Measurements from ENCODE around the gene TMIE.
A peak's percentile ranks its signal among the peaks of the same experiment; 100 is the strongest.

The TMIE gene

DNA sequence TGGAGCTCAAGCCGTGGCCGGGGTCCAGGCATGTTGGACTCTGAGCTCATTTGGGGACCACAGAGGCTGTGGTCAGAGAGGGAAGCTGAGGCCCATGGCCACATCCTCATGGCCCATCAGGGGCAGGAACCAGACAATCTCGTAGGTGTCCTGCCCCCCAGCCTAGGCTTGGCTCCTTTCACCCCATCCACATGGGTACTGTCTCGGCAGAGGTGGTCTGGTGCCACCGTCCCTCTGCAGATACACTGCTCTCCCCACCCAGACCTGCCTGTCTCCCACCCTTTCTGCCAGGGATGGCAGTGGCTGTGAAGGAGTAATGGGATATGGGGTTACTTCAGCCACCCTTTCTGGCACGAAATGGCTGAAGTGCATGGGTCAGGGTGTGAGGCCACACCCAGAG, 8.5 kb downstream of the TMIE start:
- no peak for DNase-seq

DNA sequence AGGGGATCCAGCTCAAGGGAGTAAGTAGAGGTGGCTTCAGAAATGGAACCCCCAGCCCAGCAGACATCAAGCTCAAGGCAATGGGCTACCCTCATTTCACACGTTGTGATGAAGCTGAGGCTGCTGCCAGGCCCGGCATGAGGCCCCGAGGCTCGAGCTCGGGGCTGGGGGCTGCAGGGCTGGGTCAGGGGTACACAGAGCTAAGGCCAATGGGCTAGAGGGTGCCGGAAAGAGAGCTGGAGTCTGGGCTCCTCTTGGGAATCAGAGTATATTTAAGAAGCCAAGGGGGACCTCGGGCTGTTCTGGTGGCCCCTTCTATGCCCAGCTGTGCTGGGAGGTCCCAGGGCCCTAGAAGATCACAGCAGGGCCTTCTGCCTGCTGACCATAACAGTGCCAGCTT, 9.0 kb downstream of the TMIE start:
- no peak for DNase-seq

DNA sequence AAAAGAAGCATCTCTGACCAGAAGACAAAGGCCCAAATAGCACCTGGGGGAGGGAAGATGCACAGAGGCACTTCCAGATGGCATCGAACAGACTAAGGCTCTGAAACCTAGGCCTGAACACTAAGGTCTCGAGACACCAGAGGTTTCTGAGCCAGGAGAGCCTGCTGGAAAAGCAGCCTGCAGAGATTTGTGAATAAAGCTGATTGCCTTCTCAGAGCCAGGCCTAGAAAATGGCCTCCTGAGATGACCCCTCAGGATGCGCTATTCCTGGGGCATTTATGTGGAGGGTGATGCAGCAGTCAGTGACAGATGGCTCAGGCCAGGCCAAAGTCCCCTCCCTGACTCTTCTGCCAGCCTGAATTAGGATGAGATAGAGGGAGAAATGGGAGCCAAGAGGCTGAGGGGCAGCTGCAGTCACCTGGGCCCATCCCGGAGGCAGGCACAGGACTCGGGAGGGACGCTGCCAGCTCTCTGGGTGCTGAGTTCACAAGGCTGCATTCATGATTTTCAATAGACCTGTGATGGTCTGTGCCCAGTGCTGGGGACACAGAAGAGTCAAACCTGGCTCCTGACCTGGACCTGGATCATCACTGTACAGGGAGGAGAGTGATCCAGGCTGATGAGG, 9.6 kb downstream of the TMIE start:
- DNase-seq: no peak

DNA sequence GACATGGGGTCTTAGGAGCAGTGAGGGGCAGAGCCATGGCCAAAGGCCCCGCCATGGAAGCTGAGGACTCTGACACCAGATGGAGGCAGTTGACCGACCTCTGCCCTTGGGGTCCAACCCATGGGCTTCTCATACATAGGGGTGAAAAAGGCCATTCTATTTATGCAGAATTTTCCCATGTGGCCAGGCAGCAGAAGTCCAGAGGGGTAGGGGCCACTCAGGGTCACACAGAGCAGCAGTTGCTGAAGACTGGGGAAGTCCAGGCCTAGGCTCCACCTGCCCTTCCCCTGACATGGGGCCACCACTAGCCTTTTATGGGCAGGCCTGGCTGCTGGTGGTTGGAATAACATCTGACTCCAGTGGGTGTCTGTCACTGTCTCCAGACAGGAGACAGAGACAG, 10.1 kb downstream of the TMIE start:
- DNase-seq: peak; percentile 21 to 68

DNA sequence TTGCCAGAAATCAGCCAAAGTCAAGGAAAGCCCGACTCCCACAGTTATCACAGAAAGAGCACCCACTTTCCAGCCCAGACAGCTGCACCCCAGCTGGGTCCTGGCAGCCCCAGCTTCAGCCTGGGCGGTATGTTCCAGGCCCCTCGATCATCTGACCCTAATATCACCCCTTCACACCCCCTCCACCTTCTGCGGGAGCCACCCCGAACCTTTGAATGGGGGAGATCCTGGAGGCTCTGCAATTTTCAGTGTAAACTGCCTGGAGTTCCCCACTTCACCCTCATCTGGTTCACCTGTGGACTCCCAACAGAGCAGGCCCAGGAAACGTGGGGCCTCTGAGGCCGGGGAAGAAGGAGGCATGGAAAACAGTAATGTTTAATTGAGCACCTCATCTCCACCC, 10.6 kb downstream of the TMIE start:
- no peak for DNase-seq

DNA sequence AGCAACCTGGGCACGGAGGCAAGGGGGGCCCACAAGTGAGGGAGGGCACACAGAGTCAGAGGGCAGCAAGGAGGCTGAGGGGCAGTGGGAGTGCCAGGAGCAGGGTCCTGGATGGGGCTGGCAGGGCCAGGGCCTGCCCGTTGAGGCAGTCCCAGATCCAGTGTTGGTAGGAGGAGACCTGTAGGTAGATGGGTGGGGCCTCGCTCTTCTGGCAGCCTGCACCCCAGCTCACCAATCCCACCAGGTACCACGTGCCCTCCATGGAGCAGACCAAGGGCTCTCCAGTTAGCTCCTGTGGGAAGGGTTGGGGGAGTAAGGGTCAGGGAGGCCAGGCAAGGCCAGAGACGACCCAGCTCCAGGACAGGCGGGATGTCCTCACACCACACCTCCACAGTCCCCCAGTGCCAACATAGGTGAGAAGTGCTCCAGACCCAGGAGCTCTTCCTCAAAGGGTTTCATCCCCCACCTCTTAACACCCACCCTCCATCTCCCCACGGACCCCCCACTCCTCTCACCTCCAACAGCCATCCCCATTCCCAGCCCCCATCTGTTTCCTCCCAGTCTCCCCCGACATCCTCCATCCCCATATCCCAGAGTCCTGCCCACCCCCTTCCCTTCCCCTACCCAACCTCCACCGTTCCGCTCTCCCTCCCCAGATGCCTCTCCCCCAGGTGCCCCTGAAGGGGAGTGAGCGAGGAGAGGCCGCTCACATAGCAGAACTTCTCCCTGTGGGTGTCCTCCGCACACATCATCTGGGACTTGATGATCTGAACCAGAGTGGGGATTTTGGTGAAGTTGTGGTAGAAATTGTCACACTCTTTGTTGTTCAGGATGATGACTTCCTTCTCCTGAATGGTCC, 11.2 kb downstream of the TMIE start:
- no peak for DNase-seq

DNA sequence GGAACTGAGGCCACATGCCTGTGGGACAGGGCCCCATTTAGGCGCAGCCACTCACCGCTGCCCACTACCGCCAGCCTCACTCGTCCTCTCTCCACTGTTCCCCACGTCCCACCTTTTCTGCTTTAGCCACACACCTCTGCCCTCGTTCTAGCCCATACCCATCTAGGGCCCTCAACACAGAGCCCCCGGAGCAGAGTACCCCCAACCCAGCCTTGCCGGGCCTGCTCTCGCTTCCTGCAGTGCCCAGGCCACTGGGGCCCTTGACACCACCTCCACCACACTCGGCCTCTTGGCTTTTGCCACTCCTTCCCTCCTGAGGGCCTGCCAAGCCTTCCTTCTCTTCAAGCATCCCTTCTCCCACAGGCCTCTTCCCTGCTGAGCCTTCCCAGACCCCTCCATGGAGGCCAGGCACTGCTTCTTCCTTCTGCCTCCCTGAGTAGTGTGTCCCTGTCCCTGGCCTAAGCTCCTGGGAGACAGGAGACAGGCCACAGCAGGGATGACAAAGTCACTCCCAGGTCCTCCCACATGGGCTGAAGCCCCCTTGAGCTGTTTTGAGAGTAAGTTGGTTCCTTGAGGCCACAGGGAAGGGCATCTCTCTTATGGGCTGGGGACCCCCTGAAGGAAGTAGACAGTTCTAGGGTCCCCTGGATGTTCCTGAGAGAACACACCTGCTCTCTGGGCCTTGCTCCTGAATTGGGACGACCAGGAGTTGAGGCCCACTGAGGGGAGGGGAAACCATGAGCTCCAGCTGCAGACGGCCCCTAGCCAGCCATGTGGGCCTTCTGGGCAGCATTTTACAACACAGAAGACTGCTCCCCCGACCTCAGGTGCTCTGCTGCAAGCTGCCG, 12.1 kb downstream of the TMIE start:
- no peak for DNase-seq

DNA sequence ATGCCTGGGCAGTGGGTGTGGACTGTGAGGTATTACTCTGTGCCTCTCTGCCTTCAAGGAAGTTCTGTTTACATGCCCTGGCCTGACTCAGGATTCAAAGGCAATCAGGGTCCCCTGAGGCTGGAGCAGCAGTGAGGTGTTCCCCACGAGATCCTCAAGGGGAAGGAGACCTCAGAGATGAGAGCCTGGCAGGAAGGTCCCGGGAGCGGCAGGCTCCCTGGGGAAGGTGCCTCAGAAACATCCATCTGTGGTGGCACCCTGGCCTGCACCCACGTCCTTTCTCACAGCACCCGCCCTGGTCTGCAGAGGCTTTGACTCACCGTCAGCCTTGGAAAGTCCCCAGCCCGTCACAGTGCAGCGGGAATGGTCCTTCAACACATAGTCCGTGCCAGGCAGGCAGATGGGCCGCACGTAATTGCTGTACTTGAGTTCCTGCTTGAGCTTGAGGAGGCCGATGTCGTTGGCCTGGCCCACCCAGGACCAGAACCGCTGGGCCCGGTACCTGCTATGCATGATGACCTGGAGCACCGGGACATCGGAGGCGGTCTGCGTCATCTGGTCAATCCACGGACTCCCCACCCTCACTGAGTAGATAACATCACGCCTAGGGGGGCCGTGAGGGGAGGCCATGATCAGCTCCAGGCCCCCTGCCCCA, 12.8 kb downstream of the TMIE start:
- no peak for DNase-seq

DNA sequence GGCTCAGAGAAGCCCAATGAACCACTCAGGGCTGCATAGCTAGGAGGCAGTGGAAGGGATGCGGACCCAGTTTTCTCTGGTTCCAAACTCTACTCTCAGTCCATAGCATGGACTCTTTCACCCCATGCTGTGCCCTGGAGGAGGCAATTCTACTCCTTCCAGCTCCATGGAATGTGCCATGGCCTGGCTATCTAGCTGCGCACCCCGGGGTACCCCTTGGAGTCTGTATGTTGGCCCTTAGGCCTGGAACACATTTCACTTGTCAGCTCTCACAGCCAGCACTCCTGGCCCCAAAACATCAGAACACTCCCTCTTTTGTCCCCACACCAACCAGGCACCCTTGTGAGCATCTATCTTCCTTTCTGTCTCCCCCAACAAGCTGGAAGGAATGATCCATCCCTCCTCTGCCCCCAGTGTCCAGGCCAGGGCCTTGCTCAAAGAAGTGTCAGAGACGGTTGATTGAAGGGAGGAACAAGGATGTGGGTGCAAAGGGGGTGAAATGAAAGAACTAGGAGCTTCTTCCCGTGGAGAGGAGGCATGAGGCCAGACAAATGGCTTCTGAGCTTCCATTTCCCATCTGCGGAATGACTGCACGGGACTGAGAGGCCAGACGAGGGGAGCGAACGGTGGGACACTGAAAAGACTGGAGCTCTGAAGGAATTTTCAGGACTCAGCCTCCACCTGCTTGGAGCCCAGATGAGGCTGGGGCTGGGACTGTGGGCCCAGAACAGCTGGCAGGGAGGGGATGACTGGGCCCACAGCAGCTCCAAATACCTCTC, 13.7 kb downstream of the TMIE start:
- DNase-seq: no peak

DNA sequence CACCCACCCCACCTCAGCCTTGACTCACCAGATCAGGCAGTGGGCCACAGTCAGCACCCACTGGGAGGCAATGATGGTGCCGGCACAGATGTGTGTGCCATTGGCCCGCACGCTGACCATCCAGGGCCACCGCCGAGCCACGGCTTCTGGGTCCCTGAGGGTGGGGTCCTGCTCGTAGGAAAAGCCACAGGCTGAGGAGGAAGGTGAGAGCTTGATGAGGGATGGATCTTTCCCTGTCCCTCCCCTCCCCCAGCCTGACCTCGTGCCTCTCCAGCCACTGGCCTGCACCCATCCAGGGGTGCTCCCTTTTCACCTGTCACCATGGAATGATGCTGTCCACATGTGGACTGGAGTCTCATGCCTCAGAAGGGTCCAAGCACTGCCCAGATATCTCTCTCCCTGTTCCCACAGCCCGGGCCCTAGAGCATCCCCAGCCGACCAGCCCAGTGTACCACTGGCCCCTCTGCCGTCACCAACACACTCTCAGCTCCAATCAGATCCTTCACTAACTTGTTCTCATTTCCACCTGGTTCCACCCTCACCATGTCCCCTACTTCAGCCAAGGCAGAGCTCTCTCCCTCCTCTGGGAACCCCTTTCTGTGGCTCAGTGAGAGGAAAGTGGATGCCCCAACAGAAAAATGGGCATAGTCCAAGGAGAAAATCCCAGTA, 14.4 kb downstream of the TMIE start:
- DNase-seq: no peak

DNA sequence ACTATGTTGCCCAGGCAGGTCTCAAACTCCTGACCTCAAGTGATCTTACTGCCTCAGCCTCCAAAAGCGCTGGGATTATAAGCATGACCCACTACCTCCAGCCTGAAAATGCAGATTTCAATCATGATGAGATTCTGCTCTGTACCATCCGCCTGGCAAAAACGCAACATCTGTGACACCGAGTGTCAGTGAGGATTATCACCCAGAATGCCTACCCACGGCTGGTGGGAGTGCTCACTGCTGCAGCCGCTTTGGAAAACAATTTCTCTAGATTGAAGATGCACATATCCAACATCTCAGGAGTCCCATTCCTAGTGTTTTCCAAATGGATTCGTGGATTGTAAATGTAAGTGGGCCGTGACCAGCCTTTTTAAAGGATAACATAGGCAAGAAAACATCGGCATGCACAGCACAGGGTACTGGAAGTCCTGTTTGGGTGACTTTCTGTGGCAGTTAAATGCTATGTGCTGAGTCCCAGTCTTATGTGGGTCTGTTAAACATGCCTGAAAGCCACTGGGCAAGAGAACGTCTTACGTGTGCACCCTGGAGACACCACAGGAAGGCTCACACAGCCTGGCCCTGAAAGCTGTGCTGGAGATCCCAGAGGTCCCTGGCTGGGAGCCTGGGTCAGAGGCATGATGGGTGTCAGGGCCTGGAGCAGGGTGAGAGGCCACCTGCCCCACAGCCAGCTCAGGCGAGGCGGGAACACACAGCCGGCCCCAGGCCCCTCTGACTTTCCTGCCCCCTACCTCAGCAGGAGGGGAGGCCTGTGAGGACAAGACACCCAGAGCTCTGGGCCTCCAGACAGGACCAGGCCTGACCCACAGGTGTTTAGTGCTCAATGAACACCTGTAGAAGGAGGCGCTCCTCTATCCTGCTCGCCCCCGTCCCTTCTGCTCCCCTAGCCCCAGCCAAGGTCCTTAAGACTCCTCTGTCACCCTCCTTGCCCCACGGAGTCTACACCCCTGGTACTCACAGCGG, 15.6 kb downstream of the TMIE start:
- no peak for DNase-seq

DNA sequence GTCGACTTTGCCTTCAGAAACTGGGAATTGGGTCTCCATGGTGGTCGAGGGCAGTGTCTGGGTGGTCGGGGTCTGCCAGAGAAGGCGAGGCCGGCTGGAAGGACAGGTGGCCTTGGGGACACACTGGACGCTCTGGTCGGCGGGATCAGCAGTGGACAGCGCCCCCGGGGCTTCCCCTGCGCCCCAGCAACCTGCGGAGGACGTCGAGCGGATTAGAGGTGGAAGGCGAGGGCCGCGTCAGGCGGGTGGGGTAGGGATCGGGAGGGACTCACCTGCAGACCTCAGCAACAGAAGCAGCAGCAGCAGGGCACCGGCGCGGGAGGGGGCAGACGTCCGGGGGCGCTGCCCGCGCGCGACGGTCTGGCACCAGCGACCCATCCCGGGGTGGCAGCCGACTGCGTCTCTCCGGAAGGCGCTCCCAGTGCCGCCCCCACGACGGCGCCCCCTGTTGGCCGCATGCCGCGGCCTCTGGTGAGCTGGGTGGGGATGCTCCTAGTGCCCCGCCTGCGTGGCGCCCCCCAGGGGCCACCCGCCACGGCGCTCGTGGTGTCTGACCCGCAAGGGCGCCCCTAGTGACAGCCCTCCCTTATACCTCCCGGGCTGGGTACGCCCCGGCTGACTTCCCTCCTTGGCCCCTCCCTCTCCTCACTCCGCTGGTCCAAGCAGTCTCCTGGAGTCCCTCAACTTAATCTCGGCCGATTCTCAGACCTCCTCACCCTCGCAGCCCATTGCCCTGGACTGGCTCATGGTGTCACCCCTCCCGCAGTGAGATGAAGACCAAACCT, 16.4 kb downstream of the TMIE start, which contains the start of gene PRSS50:
PRSS50 (minus strand) TSS at position 423 of the 785 bp plus-strand sequence; CDS start at position 378, 45 bp downstream.
- DNase-seq: no peak

DNA sequence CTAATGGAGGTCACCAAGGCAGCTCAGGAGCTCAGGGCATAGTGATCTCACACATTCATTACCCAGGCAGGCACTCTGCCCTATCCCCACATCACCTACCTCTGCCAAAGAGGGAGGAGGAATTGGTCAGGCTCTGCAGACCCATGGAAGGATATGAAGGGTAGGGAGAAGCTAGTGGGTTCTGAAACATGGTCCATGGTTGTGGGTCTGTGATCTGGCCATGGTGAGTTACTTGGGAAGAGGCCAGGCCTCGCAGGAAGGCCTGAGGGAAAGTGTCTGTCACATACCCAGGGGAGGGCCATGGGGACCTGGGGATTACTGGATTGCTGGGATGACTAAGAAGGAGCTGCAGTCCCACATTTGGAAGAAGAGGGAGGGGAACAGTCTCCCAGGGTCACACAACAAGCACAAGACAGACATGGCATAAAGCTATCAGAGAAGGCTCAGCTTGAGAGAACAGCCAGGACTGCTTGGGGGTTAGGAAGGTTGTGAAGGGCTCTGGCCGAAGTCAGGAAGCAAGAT, 17.9 kb downstream of the TMIE start:
- no peak for DNase-seq

DNA sequence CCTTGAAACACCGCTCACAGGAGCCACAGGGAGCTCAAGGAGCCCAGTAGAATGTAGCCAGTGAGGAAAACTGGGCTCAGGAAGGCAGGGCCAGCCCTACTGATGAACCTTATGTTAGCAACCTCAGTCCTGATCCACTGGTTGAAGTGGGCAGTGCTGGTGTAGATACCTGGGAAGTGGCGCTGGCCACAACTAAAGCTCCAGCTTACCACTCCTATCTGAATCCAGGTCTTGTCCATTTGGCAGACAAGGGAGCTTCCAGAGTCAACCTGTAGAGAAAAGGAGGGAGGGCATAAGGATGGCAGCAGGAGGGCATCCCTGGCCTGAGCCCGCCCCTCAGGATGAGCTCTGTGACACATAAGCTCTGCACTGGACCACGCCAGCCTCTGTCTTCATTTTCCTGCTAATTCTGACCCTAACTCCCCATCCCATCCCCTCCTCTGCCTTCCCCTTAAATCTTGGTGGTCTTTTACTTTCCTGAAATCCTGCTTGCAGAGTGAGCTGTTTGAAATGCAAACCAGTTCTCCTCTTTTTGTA, 18.6 kb downstream of the TMIE start:
- DNase-seq: no peak

DNA sequence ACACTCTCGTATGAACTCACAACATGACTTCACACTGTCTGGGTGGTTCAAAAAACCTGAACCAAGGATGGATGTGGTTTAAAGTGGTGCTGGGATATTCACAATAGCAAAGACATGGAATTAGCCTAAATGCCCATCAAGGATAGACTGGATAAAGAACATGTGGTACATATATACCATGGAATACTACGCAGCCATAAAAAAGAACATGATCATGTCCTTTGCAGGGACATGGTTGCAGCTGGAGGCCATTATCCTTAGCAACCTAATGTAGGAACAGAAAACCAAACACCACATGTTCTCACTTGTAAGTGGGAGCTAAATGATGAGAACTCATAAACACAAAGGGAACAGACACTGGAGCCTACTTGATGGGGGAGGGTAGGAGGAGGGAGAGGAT, 19.8 kb downstream of the TMIE start:
- DNase-seq: no peak

DNA sequence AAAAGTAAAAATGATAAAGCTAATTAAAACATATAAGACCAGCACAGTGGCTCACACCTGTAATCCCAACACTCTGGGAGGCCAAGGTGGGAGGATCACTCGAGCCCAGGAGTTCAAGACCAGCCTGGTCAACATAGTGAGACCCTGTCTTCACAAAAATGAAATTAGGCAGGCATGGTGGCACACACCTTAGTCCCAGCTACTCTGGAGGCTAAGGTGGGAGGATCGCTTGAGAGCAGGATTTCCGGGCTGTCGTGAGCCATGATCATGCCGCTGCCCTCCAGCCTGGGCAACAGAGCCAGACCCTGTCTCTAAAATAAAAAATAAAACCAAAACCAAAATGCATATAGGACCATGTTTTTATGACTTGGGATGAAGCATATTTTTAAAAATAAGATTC, 21.3 kb downstream of the TMIE start:
- DNase-seq: no peak

DNA sequence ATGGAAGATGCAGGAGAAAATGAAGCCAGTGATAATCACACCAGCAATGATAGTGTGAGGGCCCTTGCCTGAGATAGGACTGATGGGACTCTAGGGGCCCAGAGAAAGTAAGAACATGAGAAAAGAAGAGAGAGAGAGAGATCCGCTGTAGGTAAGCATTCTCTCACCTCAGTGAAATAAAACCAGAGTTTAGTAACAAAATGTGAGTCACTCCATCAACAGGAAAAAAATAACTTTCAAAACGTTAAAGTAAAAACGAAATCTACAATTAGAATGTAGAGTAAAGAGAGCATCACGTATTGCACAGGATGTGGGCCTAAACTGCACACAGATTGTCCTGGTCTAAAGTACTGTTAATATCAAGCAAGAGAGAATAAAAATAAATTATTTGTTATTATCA, 23.2 kb downstream of the TMIE start:
- DNase-seq: no peak

DNA sequence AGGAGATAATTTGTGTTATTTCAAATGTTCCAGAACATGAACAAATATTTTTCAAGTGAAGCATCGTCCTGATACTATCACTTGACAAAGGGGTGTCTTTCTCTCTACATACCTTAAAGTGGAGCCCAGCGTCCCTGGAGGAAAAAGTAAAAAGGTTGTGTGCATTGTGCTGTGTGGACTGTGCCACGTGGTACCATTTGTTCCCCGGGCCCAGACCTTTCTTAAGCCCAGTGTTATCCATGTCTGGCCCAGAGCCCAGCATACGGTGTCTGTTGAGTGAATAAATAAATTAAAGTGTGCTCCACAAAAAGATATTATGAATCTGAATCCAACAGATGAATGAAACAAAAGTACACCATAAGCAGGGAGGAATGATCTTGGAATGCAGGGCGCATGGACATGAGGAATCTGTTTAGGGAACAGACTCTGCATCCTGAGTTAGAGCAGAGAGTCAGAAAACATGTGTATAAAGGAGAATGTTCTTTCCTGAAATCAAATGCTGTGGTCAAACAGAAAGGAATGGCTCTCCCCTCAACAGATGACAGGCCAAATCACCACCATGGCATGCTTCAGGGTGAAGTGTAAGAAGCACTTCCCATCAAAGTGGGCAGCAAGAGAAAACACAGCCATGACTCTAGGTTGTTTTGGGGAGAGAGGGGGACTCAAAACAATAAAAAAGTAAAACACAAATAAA, 24.6 kb downstream of the TMIE start:
- DNase-seq: no peak

Measured in inflammatory macrophage (primary cell).